K562 (cell line): ENCODE data around the gene PATE3. TPM values are rescaled to one million over a fixed set of nuclear protein-coding genes. Genes with fewer than 3 reads are reported as not detected.

Experiments used
- ATAC-seq: fragments of 200-7000 bp; cut with Tn5 transposase; 3 replicates; pipeline ENCODE4 v1.9.1; 2020; ENCODE audit warnings: moderate library complexity
- BruUV-seq: library from RNA; stranded (reverse); fragments of 400-500 nt; replicated peaks from 2 replicates; lab custom pipeline; 2021; lab: Mats Ljungman, UMichigan
- CTCF ChIA-PET: fragments of 300-600 bp; formaldehyde crosslinking; extraction: SDS; loops from one replicate; lab custom pipeline; 2021; ENCODE audit warnings: low intra/inter-chr PET ratio; lab: Yijun Ruan, JAX
- POLR2A ChIA-PET: fragments of 300-600, 350-650 bp; sonication (Branson Sonifier 250); formaldehyde crosslinking; extraction: SDS; loops from one replicate; lab custom pipeline; 2021; ENCODE audit warnings: antibody characterized with exemption, inconsistent platforms; lab: Yijun Ruan, JAX
- DNase-seq, 4 experiments: peaks; one replicate each; pipeline versions ENCODE4 v3.0.0 to v3.0.0-alpha.2; 2011 to 2018; ENCODE audit warnings: low spot score in 3 of 4, mixed read lengths in 3 of 4; ENCODE audit errors: extremely low read depth in 1 of 4
- FAIRE-seq: peaks from 2 replicates; lab custom pipeline; 2011; peaks lifted over from hg19 to GRCh38; lab: Jason Lieb, UNC
- H2AFZ ChIP-seq: 2 replicates; pipeline ENCODE4 v1.6.0; 2011; ENCODE audit warnings: low read depth, low read length, control low read depth, inconsistent platforms
- H3K27ac ChIP-seq: fragments of 200-600 bp; 3 replicates; pipeline ENCODE4 v1.8.0; 2011; ENCODE audit warnings: low read depth, mild to moderate bottlenecking, control low read depth, inconsistent platforms, low read length, moderate library complexity, mixed read lengths; ENCODE audit errors: extremely low read depth
- H3K27me3 ChIP-seq, 2 experiments: fragments of 300-600 bp in 1 of 2; 2 replicates in 1 of 2; 3 replicates in 1 of 2; pipeline versions ENCODE4 v1.6.0 to v1.8.0; 2011; ENCODE audit warnings: inconsistent platforms in 2 of 2, low read length in 2 of 2, mild to moderate bottlenecking in 1 of 2, mixed read lengths in 1 of 2, moderate library complexity in 1 of 2; ENCODE audit not compliant: control insufficient read depth in 2 of 2, insufficient read depth in 2 of 2
- H3K36me3 ChIP-seq: fragments of 300-600 bp; 3 replicates; pipeline ENCODE4 v1.8.0; 2011; ENCODE audit warnings: mild to moderate bottlenecking, low read length, inconsistent platforms; ENCODE audit not compliant: control insufficient read depth, insufficient read depth
- H3K4me1 ChIP-seq, 2 experiments: fragments of 200-600 bp in 1 of 2; replicated peaks in 1 of 2; 2 replicates in 1 of 2; 3 replicates in 1 of 2; pipeline versions ENCODE4 v1.5.1 to v1.8.0; 2011; ENCODE audit warnings: inconsistent platforms in 2 of 2, low read length in 2 of 2, mild to moderate bottlenecking in 1 of 2, mixed read lengths in 1 of 2, moderate library complexity in 1 of 2; ENCODE audit not compliant: control insufficient read depth in 2 of 2, insufficient read depth in 2 of 2
- H3K4me2 ChIP-seq: 2 replicates; pipeline ENCODE4 v1.6.1; 2011; ENCODE audit warnings: low read length, control low read depth, inconsistent platforms, mixed read lengths; ENCODE audit not compliant: insufficient read depth
- H3K4me3 ChIP-seq: fragments of 200-600 bp; sonication (generic), shearing (Covaris generic); 2 replicates; pipeline ENCODE4 v1.5.1; 2016; ENCODE audit warnings: control low read depth, inconsistent platforms
- H3K79me2 ChIP-seq: fragments of 200-600 bp; 3 replicates; pipeline ENCODE4 v1.8.0; 2011; ENCODE audit warnings: low read length, inconsistent platforms; ENCODE audit not compliant: control insufficient read depth, insufficient read depth
- H3K9ac ChIP-seq, 2 experiments: 2 replicates each; pipeline versions ENCODE4 v1.6.0 to v1.6.1; 2011; ENCODE audit warnings: low read depth in 2 of 2, low read length in 2 of 2, control low read depth in 1 of 2, inconsistent platforms in 1 of 2, mild to moderate bottlenecking in 1 of 2, mixed read lengths in 1 of 2; ENCODE audit not compliant: insufficient read depth in 1 of 2
- H3K9me1 ChIP-seq: one replicate; pipeline ENCODE4 v1.6.0; 2011; ENCODE audit warnings: inconsistent platforms, mild to moderate bottlenecking, low read length, moderate library complexity; ENCODE audit not compliant: control insufficient read depth, insufficient read depth
- H3K9me3 ChIP-seq: replicated peaks from 2 replicates; pipeline ENCODE4 v1.5.1; 2011; ENCODE audit warnings: low read depth, low read length, inconsistent platforms; ENCODE audit not compliant: control insufficient read depth, insufficient read depth
- H4K20me1 ChIP-seq: replicated peaks from 2 replicates; pipeline ENCODE4 v1.6.1; 2011; ENCODE audit warnings: low read length, inconsistent platforms, mixed read lengths; ENCODE audit not compliant: control insufficient read depth, insufficient read depth
- CBX3 ChIP-seq, 2 experiments: IDR thresholded peaks; 1 replicate in 1 of 2; 2 replicates in 1 of 2; pipeline ENCODE4 v1.6.1; 2012; ENCODE audit warnings: inconsistent platforms in 2 of 2, low read length in 2 of 2, borderline replicate concordance in 1 of 2, control low read depth in 1 of 2
- GABPB1 ChIP-seq: sonication (generic); formaldehyde crosslinking; IDR thresholded peaks from 2 replicates; pipeline ENCODE4 v1.8.0; 2022; ENCODE audit warnings: mild to moderate bottlenecking, missing genetic modification reagents
- TRIM28 ChIP-seq: fragments of 450-650 bp; IDR thresholded peaks from 2 replicates; pipeline ENCODE4 v1.6.1; 2017
- ZEB2 ChIP-seq: fragments of 450-650 bp; IDR thresholded peaks from 2 replicates; pipeline ENCODE4 v1.6.1; 2016
- ZNF143 ChIP-seq: sonication (generic); formaldehyde crosslinking; IDR thresholded peaks from 2 replicates; pipeline ENCODE4 v1.9.0; 2022; ENCODE audit warnings: mild to moderate bottlenecking, missing genetic modification reagents
- ZNF280A ChIP-seq: fragments of 450-650 bp; IDR thresholded peaks from 2 replicates; pipeline ENCODE4 v1.6.1; 2018; ENCODE audit warnings: mild to moderate bottlenecking, low read depth; ENCODE audit not compliant: partially characterized antibody
- WGBS: fragments of 100-300 bp; shearing (Covaris generic); methylation state at CpG from one replicate; pipeline ENCODE4 v1.1.6; 2016; ENCODE audit warnings: low coverage, mixed read lengths; ENCODE audit not compliant: insufficient coverage; ENCODE audit errors: missing lambda C conversion rate; 5-methylcytosine and 5-hydroxymethylcytosine counted together
- in situ Hi-C: fragments of 300-500 bp; cut with MboI; formaldehyde crosslinking; loops from 4 replicates; pipeline ENCODE4 v1.15.0; 2018; ENCODE audit warnings: inconsistent platforms, mixed read lengths
- intact Hi-C: fragments of 100-400 bp; cut with micrococcal nuclease; formaldehyde crosslinking; loops from 2 replicates; pipeline ENCODE4 v1.14.2; 2022
- polyA plus RNA-seq, 8 experiments: library from polyadenylated mRNA; depleted of rRNA in 4 of 8; stranded (reverse) in 5 of 8; unstranded in 3 of 8; fragments of >200 nt; fragmentation: Nextera tagmentation in 2 of 8; fragmentation: Illumina TruSeq in 1 of 8; extraction: Ambion mirVana in 2 of 8; extraction: Trizol in 1 of 8; gene quantifications; 2 replicates each; pipeline versions ENCODE4 v1.2.1 to v1.2.3, GENCODE V29; 2011 to 2014; ENCODE audit warnings: inconsistent platforms in 1 of 8, missing spikeins in 1 of 8
- total RNA-seq, 7 experiments: library from RNA; depleted of rRNA in 6 of 7; stranded (reverse); fragments of >200 nt in 6 of 7; fragmentation: Illumina TruSeq in 2 of 7; extraction: Trizol in 2 of 7; gene quantifications; 2 replicates each; pipeline versions ENCODE4 v1.2.1 to v1.2.3, GENCODE V29; 2011 to 2021; ENCODE audit warnings: low replicate concordance in 1 of 7

PATE3 gene
- total and polyA plus RNA-seq, 9 of the 15 experiments (the other 6 are each of a cell fraction or from before 2014, with no cell fraction given), result not detected

GRCh38 chr11:125802387-125802786 is 14.5 kb downstream of the PATE3 start:
- Histone ChIP-seq H4K20me1 (no peaks in the 10 kb centered on the region), H3K4me1 (no peaks in the 10 kb centered on the region), H3K4me2 (no peak overlapping the region), H3K9ac (no peak overlapping the region), H3K27me3 (no peaks in the 10 kb centered on the region), H3K9me1 (no peaks in the 10 kb centered on the region), H3K4me3 (no peak overlapping the region), H3K36me3 (no peaks in the 10 kb centered on the region), H3K79me2 (no peaks in the 10 kb centered on the region), H3K27ac (no peak overlapping the region), H2AFZ (no peak overlapping the region), H3K9me3 (no peaks in the 10 kb centered on the region; the same call in 1 of the 2 replicates)
- TF ChIP-seq TRIM28, result peak; percentile 86; the same call in 1 of the 2 replicates
- no peak for TF ChIP-seq GABPB1 (CRISPR knock-in tag)
- TF ChIP-seq ZNF143 (CRISPR knock-in tag), result no peak
- 0 out of 3 replicates have a peak, but pooled peaks of 1 of the 2 experiments have one; percentile 28 for TF ChIP-seq CBX3 (IDR thresholded peaks at IDR 0.05; ENCODE audit: borderline replicate concordance in 1 of 2, low read length in 2 of 2)
- TF ChIP-seq ZNF280A, result peak; percentile 51
- TF ChIP-seq ZEB2, result 0 out of 2 replicates have a peak, but pooled peaks have one; percentile 20
- BruUV-seq, result no TSS peak
- CTCF ChIA-PET, result no interaction called here
- no peak for FAIRE-seq
- 0% methylated on average over 1 of the region's 1 CpG for WGBS
- POLR2A ChIA-PET, result no interaction called here
- intact Hi-C loops (no loop called here), in situ Hi-C loops (no loop called here)
- no peak for DNase-seq
- no peak for ATAC-seq
